Cardiac fibroblast (primary cell): ENCODE data around the gene RIMKLB.

Experiments used
- DNase-seq, 2 donors: peaks; one replicate each; pipeline versions ENCODE4 v3.0.0 to v3.0.0-alpha.2; 2010; ENCODE audit warnings: low read depth in 2 of 2
- H3K4me3 ChIP-seq, 2 donors: replicated peaks in 1 of 2; 1 replicate in 1 of 2; 2 replicates in 1 of 2; pipeline ENCODE4 v1.5.1; 2011; ENCODE audit warnings: low read depth in 2 of 2, low read length in 2 of 2, mild to moderate bottlenecking in 2 of 2, moderate library complexity in 1 of 2
- TF ChIP-seq, protein P1 (sequence below): IDR thresholded peaks from one replicate; pipeline ENCODE4 v1.5.1; 2011; ENCODE audit warnings: low read depth, mild to moderate bottlenecking, low read length, inconsistent platforms

Gene RIMKLB

DNA sequence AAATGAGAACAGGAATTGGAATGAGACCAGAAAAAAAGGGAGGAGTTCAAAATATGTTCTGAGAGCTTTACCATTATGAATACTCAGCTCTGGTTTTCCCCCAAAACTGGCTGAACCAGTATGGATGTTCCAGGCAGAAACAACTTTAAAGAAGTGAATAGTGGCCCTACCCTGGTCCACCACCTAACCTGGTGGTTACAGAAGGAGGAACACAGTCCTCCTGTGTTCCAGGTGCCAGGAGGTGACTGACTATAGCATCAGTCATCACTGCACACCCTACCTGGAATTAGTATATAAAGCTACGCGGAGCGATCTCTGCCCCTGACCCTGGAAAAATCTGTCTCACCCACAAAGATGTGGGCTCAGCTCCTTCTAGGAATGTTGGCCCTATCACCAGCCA is 124.5 kb downstream of the RIMKLB start, which contains the start of gene A2ML1:
Gene A2ML1 (plus strand): TSS at position 324 of the 400 bp plus-strand sequence. CDS start 31 bp downstream, at position 355.
- no peak within 1 kb of the TSS for H3K4me3 ChIP-seq
- TF ChIP-seq, protein P1, sequence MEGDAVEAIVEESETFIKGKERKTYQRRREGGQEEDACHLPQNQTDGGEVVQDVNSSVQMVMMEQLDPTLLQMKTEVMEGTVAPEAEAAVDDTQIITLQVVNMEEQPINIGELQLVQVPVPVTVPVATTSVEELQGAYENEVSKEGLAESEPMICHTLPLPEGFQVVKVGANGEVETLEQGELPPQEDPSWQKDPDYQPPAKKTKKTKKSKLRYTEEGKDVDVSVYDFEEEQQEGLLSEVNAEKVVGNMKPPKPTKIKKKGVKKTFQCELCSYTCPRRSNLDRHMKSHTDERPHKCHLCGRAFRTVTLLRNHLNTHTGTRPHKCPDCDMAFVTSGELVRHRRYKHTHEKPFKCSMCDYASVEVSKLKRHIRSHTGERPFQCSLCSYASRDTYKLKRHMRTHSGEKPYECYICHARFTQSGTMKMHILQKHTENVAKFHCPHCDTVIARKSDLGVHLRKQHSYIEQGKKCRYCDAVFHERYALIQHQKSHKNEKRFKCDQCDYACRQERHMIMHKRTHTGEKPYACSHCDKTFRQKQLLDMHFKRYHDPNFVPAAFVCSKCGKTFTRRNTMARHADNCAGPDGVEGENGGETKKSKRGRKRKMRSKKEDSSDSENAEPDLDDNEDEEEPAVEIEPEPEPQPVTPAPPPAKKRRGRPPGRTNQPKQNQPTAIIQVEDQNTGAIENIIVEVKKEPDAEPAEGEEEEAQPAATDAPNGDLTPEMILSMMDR = no peak
- no peak for DNase-seq

DNA sequence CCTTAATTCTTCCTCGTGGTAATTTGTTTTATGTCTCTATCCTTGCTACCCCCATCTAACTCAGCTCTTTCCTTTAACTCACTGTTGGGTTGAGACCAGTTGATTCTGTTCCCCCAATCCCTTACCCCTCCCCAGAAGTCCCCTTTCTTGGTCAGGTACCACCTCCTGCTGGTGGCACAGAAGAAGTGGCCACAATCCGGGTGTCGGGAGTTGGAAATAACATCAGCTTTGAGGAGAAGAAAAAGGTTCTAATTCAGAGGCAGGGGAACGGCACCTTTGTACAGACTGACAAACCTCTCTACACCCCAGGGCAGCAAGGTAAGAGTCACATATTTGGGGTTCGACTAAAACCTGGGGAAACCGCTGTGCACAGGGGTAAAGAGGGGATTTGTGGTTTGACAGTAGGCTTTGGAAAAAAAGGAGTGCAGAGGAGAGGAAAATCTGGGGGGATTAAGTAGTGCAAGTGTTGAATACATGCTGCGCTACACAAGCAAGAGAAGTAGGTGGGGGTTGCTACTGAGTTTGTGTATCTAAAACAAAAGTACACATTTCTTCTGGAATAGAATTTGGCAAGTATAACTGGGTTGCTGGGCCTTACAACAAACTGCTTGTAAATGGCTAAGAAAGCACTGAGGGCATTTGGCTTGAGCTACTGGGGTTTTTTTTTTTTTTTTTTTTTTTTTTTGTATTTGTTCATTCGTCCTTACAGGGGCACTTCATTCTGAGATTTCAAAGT is 125.9 kb downstream of the RIMKLB start:
- H3K4me3 ChIP-seq = no peak overlapping the region
- TF ChIP-seq, protein P1 = peak; percentile 59
- DNase-seq = peak; percentile 31 to 52

DNA sequence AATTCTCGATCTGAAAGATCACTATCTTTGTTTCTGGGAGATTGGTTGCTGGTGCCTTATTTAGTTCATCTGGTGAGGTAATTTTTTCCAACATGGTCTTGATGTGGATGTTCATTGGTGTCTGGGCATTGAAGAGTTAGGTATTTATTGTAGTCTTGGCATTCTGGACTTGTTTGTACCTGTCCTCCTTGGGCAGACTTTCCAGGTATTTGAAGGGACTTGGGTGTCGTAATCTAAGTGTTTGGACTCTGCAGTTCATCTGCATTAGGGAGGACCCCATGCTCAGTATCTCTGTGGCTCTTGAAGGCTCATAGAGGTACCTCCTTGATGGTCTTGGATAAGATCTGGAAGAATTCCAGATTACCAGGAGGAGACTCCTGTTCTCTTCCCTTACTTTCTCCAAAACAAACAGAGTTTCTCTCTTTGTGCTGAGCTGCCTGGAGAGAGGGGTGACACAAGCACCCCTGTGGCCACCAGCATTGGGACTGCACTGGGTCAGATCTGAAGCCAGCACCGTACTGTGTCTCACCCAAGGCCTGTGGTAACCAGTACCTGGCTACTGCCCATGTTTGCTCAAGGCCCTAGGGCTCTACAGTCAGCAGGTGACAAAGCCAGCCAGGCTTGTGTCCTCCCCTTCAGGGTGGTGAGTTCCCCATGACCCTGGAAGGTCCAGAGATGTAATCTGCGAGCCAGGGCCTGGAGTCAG is 129.9 kb downstream of the RIMKLB start:
- H3K4me3 ChIP-seq = no peak overlapping the region
- TF ChIP-seq, protein P1 = no peak

DNA sequence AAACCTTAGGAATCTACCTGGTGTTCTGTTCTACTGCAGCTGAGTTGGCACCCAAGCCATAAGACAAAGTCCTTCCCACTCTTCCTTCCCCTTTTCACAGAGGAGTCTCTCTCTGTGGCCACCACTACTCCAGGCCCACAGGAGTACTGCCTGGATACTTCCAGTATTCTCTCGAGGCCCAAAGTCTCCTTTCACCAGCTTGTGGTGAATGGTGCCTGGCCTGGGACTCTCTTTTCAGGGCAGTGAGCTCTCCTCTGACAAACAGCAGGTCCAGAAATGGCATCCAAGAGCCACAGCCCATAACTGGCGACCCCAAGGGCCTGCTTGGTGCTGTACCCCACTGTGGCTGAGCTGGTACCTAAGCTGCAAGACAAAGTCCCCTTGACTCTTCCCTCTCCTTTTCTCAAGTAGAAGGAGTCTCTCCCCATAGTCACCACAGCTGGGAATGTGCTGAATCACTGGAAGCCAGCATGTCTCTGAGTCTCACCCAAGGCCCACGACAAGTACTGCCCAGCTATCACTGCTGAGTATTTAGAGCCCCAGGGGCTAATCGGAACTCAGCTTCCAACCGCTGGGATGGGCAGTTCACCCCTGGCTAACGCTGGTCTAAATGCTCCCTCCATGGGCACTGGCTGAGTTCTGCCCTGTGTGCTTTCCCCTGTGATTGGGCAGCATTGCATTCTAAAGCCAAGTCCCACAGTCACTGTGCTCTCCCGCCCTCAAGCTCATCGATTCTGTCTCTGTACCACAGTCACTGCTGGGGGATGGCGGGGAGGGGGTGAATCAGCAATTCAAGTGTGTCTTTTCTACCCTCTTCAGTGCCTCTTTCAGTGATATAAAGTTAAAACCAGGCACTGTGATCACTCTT is 130.7 kb downstream of the RIMKLB start:
- TF ChIP-seq, protein P1 = no peak
- no peak overlapping the region for H3K4me3 ChIP-seq
- DNase-seq = no peak

More for the DNA sequence above, 129.9 kb downstream of the RIMKLB start:
- no peak for DNase-seq

DNA sequence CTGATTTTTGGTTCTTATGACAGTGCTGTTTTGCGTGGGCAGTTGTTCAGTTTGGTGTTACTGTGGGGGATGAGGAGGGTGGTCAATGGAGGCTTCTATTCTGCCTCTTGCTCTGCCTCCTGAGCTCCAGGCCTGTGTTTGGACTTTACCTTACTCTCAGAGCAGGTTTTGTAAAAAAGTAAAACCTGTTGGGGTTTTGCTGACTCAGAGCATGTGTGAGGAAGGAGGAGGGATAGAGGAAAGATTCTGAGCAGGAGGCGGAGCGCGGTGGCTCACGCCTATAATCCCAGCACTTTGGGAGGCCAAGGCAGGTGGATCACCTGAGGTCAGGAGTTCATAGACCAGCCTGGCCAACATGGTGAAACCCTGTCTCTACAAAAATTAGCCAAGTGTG is 131.3 kb downstream of the RIMKLB start:
- DNase-seq = no peak
- TF ChIP-seq, protein P1 = no peak
- no peak overlapping the region for H3K4me3 ChIP-seq

DNA sequence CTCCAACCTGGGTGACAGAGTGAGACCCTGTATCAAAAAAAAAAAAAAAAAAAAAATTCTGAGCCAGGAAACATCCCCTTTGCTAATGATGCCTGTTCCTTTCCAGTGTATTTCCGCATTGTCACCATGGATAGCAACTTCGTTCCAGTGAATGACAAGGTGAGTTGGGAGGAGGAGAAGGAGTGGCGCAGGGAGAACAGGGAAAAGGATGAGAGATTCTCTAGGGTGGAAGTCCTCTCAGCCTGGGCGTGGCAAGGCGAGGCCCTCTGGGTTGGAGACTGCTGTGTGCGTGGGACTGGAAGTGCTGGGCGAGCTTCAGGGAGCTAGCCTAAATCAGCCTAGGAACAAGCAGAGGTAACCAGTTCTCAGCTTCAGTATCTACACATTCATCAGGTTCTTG is 131.8 kb downstream of the RIMKLB start:
- TF ChIP-seq, protein P1 = no peak
- H3K4me3 ChIP-seq = no peak overlapping the region
- DNase-seq = no peak
